ENCODE data around the gene LRRN1.

- no peak for TF ChIP-seq FOXM1 (IDR thresholded peaks at IDR 0.05; ENCODE audit: borderline replicate concordance, low read depth)
- no peak for TF ChIP-seq TAF1 (IDR thresholded peaks at IDR 0.05; ENCODE audit: low read depth)
- no peak for TF ChIP-seq YY1 (IDR thresholded peaks at IDR 0.05; ENCODE audit: low read depth)
Measured at GRCh38 chr3:3855056-3855455, 55.8 kb downstream of the LRRN1 start.
